ENCODE results near the gene HPS1. TPM values are rescaled to one million over a fixed set of nuclear protein-coding genes. Genes with fewer than 3 reads are reported as not detected.
A peak's percentile ranks its signal among the peaks of the same experiment; 100 is the strongest.

HPS1 gene
- total RNA-seq, 4 donors from 2014 or later, result 39.0 to 56.7 (median 48.5) TPM

GRCh38 chr10:98463976-98464754 is 17.4 kb upstream of the HPS1 start:
- ATAC-seq (ENCODE audit: low FRiP score) (no peak), DNase-seq (ENCODE audit: low spot score) (no peak)
- TF ChIP-seq CTCF (IDR thresholded peaks at IDR 0.05), result no peak

GRCh38 chr10:98463016-98463415 is 16.3 kb upstream of the HPS1 start:
- no peak for TF ChIP-seq CTCF (IDR thresholded peaks at IDR 0.05)
- no peak for DNase-seq (ENCODE audit: low spot score)
- ATAC-seq (ENCODE audit: low FRiP score), result no peak

GRCh38 chr10:98461500-98461842 is 14.7 kb upstream of the HPS1 start:
- ATAC-seq (ENCODE audit: low FRiP score) (no peak), DNase-seq (ENCODE audit: low spot score) (no peak)
- no peak for TF ChIP-seq CTCF (IDR thresholded peaks at IDR 0.05)

- no peak for DNase-seq (ENCODE audit: low spot score)
- TF ChIP-seq CTCF (IDR thresholded peaks at IDR 0.05), result no peak
- peak; percentile 88 for ATAC-seq (ENCODE audit: low FRiP score)
These were observed 14.2 kb upstream of the HPS1 start for GRCh38 chr10:98460837-98461499.

GRCh38 chr10:98458809-98459784 is 12.4 kb upstream of the HPS1 start:
- DNase-seq (ENCODE audit: low spot score), result no peak
- peak; percentile 54 for ATAC-seq (ENCODE audit: low FRiP score)
- TF ChIP-seq CTCF (IDR thresholded peaks at IDR 0.05), result no peak

GRCh38 chr10:98457721-98458120 is 11.0 kb upstream of the HPS1 start:
- ATAC-seq (ENCODE audit: low FRiP score), result no peak
- DNase-seq (ENCODE audit: low spot score), result no peak
- no peak for TF ChIP-seq CTCF (IDR thresholded peaks at IDR 0.05)
